ENCODE data around the gene UNCX.

The UNCX gene

GRCh38 chr7:1243290-1243963 lies 10.8 kb downstream of the UNCX start:
- H3K4me1 ChIP-seq (ENCODE audit: low read length): no peaks in the 10 kb centered on the region
- no peaks in the 10 kb centered on the region for H3F3A ChIP-seq (ENCODE audit: insufficient read depth, low read length)
- H3K4me2 ChIP-seq (ENCODE audit: low read depth, low read length): no peak overlapping the region
- no peaks in the 10 kb centered on the region for H3K36me3 ChIP-seq (replicated peaks; ENCODE audit: insufficient read depth, low read length)
- TF ChIP-seq EZH2phosphoT487 (IDR thresholded peaks at IDR 0.05; ENCODE audit: low read length): no peak
- TF ChIP-seq EZH2 (optimal IDR thresholded peaks at IDR 0.05; ENCODE audit: low read depth, low read length): no peak
- TF ChIP-seq CTCF (IDR thresholded peaks at IDR 0.05; ENCODE audit: low read length): no peak
- no peak overlapping the region for H3K9ac ChIP-seq (ENCODE audit: low read length)
- no peak overlapping the region for H3K4me3 ChIP-seq (ENCODE audit: low read length)
- no peaks in the 10 kb centered on the region for H3K9me3 ChIP-seq (replicated peaks; ENCODE audit: insufficient read depth, low read length)
- DNase-seq: no peak
- H3K27me3 ChIP-seq (replicated peaks; ENCODE audit: insufficient read depth, low read length): peaks cover 97% of the 10 kb centered on the region
- no peaks in the 10 kb centered on the region for H3K9me2 ChIP-seq (replicated peaks; ENCODE audit: insufficient read depth, low read length)
- H2AFZ ChIP-seq (ENCODE audit: low read length): no peak overlapping the region
- H4K20me1 ChIP-seq (ENCODE audit: insufficient read depth, low read length): no peaks in the 10 kb centered on the region
- no peaks in the 10 kb centered on the region for H3K79me2 ChIP-seq (ENCODE audit: low read length)
- H3K27ac ChIP-seq (ENCODE audit: low read length): no peak overlapping the region

GRCh38 chr7:1243964-1244416 lies 11.3 kb downstream of the UNCX start:
- H3K9me2 ChIP-seq (replicated peaks; ENCODE audit: insufficient read depth, low read length): no peaks in the 10 kb centered on the region
- no peaks in the 10 kb centered on the region for H4K20me1 ChIP-seq (ENCODE audit: insufficient read depth, low read length)
- H2AFZ ChIP-seq (ENCODE audit: low read length): no peak overlapping the region
- no peak for DNase-seq
- H3K27ac ChIP-seq (ENCODE audit: low read length): no peak overlapping the region
- peaks cover 95% of the 10 kb centered on the region for H3K27me3 ChIP-seq (replicated peaks; ENCODE audit: insufficient read depth, low read length)
- no peak for TF ChIP-seq CTCF (IDR thresholded peaks at IDR 0.05; ENCODE audit: low read length)
- TF ChIP-seq EZH2phosphoT487 (IDR thresholded peaks at IDR 0.05; ENCODE audit: low read length): no peak
- TF ChIP-seq EZH2 (optimal IDR thresholded peaks at IDR 0.05; ENCODE audit: low read depth, low read length): no peak
- H3K79me2 ChIP-seq (ENCODE audit: low read length): no peaks in the 10 kb centered on the region
- H3K9me3 ChIP-seq (replicated peaks; ENCODE audit: insufficient read depth, low read length): no peaks in the 10 kb centered on the region
- no peaks in the 10 kb centered on the region for H3K36me3 ChIP-seq (replicated peaks; ENCODE audit: insufficient read depth, low read length)
- H3K4me1 ChIP-seq (ENCODE audit: low read length): no peaks in the 10 kb centered on the region
- H3K4me3 ChIP-seq (ENCODE audit: low read length): no peak overlapping the region
- no peak overlapping the region for H3K4me2 ChIP-seq (ENCODE audit: low read depth, low read length)
- no peaks in the 10 kb centered on the region for H3F3A ChIP-seq (ENCODE audit: insufficient read depth, low read length)
- no peak overlapping the region for H3K9ac ChIP-seq (ENCODE audit: low read length)

GRCh38 chr7:1244700-1245523 lies 12.2 kb downstream of the UNCX start:
- Histone ChIP-seq H3K4me2 (ENCODE audit: low read depth, low read length) (no peak overlapping the region), H2AFZ (ENCODE audit: low read length) (no peak overlapping the region), H3K27me3 (replicated peaks; ENCODE audit: insufficient read depth, low read length) (peaks cover 91% of the 10 kb centered on the region), H3K4me3 (ENCODE audit: low read length) (no peak overlapping the region), H3K79me2 (ENCODE audit: low read length) (no peaks in the 10 kb centered on the region), H3K4me1 (ENCODE audit: low read length) (no peaks in the 10 kb centered on the region), H3K36me3 (replicated peaks; ENCODE audit: insufficient read depth, low read length) (no peaks in the 10 kb centered on the region), H3K27ac (ENCODE audit: low read length) (no peak overlapping the region), H4K20me1 (ENCODE audit: insufficient read depth, low read length) (no peaks in the 10 kb centered on the region), H3F3A (ENCODE audit: insufficient read depth, low read length) (no peaks in the 10 kb centered on the region), H3K9me3 (replicated peaks; ENCODE audit: insufficient read depth, low read length) (no peaks in the 10 kb centered on the region), H3K9ac (ENCODE audit: low read length) (no peak overlapping the region), H3K9me2 (replicated peaks; ENCODE audit: insufficient read depth, low read length) (no peaks in the 10 kb centered on the region)
- no peak for DNase-seq
- TF ChIP-seq EZH2 (optimal IDR thresholded peaks at IDR 0.05; ENCODE audit: low read depth, low read length) (no peak), CTCF (IDR thresholded peaks at IDR 0.05; ENCODE audit: low read length) (no peak), EZH2phosphoT487 (IDR thresholded peaks at IDR 0.05; ENCODE audit: low read length) (no peak)
